D721Med (cell line): ENCODE data around the gene CTU1.
"Not testable (repeated sequence)": the region's sequence is repeated elsewhere in the genome, so short reads cannot be mapped to it uniquely, and the experiment has no call there.

Experiments
- DNase-seq: peaks from one replicate; pipeline ENCODE4 v3.0.0; 2011; ENCODE audit warnings: low spot score; ENCODE audit not compliant: insufficient read length
- FAIRE-seq: peaks from 2 replicates; lab custom pipeline; 2011; peaks lifted over from hg19 to GRCh38; lab: Jason Lieb, UNC
- CTCF ChIP-seq: IDR thresholded peaks from 2 replicates; pipeline ENCODE4 v1.5.1; 2012; ENCODE audit warnings: mild to moderate bottlenecking, control low read depth; ENCODE audit not compliant: insufficient read depth; ENCODE audit errors: missing control alignments

Gene CTU1

GRCh38 chr19:51145916-51146493 lies 37.8 kb upstream of the CTU1 start:
- no peak for TF ChIP-seq CTCF
- no peak for FAIRE-seq
- DNase-seq = no peak

- no peak for FAIRE-seq
- no peak for DNase-seq
- no peak for TF ChIP-seq CTCF
Observed at GRCh38 chr19:51144482-51145045, 36.4 kb upstream of the CTU1 start.

GRCh38 chr19:51143486-51143885 lies 35.3 kb upstream of the CTU1 start:
- TF ChIP-seq CTCF = no peak
- no peak for FAIRE-seq
- DNase-seq = no peak

GRCh38 chr19:51142809-51143475 lies 34.7 kb upstream of the CTU1 start:
- not testable (repeated sequence) for DNase-seq, FAIRE-seq

GRCh38 chr19:51142119-51142518 lies 33.9 kb upstream of the CTU1 start, which contains the start of gene SIGLEC7:
Gene SIGLEC7 (plus strand): TSS chr19:51142301. CDS start chr19:51142370, 69 bp downstream.
- no peak for TF ChIP-seq CTCF
- no peak for FAIRE-seq

GRCh38 chr19:51141181-51141580 lies 33.0 kb upstream of the CTU1 start:
- no peak for TF ChIP-seq CTCF
- no peak for DNase-seq
- FAIRE-seq = no peak

More at GRCh38 chr19:51142119-51142518, 33.9 kb upstream of the CTU1 start, which contains the start of gene SIGLEC7:
- no peak for DNase-seq

- DNase-seq (no peak), FAIRE-seq (no peak)
- no peak for TF ChIP-seq CTCF
Observed at GRCh38 chr19:51140441-51140840, 32.2 kb upstream of the CTU1 start.
